ENCODE data around the gene SPIC.

DNA sequence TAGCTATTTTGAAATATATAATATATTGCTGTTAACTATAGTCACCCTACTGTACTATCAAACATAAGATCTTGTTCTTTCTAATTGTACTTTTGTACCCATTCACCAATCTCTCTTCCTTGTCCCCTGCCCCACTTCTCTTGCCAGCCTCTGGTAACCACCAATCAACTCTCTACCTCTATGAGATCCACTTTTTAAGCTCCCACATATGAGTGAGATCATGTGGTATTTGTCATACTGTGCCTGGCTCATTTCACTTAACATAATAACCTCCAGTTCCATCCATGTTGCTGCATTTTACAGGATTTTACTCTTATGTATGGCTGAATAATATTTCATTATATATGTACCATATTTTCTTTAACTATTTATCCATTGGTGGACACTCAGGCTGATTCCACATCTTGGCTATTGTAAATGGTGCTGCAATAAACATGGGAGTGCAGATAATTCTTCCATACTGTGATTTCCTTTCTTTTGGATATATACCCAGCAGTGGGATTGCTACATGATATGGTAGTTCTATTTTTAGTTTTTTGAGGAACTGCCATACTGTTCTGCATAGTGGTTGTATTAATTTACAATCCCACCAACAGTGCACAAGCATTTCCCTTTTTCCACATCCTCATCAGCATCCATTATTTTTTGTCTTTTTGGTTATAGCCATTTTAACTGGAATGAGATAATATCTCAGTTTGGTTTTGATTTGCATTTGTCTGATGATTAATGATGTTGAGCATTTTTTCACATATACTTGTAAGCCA, 33.5 kb upstream of the SPIC start:
- TF ChIP-seq POLR2A (IDR thresholded peaks at IDR 0.05; ENCODE audit: low read length) (no peak), GATA1 (IDR thresholded peaks at IDR 0.05; ENCODE audit: low read depth, low read length) (no peak)
